Urinary bladder (tissue), 4 donors: ENCODE results near the gene NEK9. TPM values are rescaled to one million over a fixed set of nuclear protein-coding genes. Genes with fewer than 3 reads are reported as not detected.

Experiments used
- DNase-seq: peaks from one replicate; pipeline ENCODE4 v3.0.0-alpha.2; 2015; ENCODE audit errors: extremely low spot score
- H3K27ac ChIP-seq: one replicate; pipeline ENCODE4 v1.5.1; 2013; ENCODE audit warnings: low read depth, mild to moderate bottlenecking, moderate library complexity
- H3K36me3 ChIP-seq: one replicate; pipeline ENCODE4 v1.6.1; 2013; ENCODE audit warnings: mild to moderate bottlenecking, moderate library complexity; ENCODE audit not compliant: insufficient read depth
- H3K4me1 ChIP-seq: one replicate; pipeline ENCODE4 v1.6.1; 2013; ENCODE audit warnings: mild to moderate bottlenecking, moderate library complexity; ENCODE audit not compliant: insufficient read depth
- H3K4me3 ChIP-seq: one replicate; pipeline ENCODE4 v1.5.1; 2013; ENCODE audit warnings: low read depth, low read length
- WGBS: extraction: QIAGEN DNeasy Blood & Tissue Kit; methylation state at CpG from one replicate; pipeline ENCODE4 v1.1.7; 2013; 5-methylcytosine and 5-hydroxymethylcytosine counted together
- polyA plus RNA-seq: library from polyadenylated mRNA; stranded (reverse); fragments of 200-250 nt; gene quantifications from one replicate; pipeline ENCODE4 v1.2.3, GENCODE V29; 2013
- total RNA-seq: library from RNA; depleted of rRNA; stranded (reverse); fragments of >200 nt; gene quantifications from one replicate; pipeline ENCODE4 v1.2.3, GENCODE V29; 2014
- donor health status: healthy with polysubstance abuse.
- donor health status: healthy.

Gene NEK9
- total and polyA plus RNA-seq, 2 donors, result 70.3 to 74.7 TPM

DNA sequence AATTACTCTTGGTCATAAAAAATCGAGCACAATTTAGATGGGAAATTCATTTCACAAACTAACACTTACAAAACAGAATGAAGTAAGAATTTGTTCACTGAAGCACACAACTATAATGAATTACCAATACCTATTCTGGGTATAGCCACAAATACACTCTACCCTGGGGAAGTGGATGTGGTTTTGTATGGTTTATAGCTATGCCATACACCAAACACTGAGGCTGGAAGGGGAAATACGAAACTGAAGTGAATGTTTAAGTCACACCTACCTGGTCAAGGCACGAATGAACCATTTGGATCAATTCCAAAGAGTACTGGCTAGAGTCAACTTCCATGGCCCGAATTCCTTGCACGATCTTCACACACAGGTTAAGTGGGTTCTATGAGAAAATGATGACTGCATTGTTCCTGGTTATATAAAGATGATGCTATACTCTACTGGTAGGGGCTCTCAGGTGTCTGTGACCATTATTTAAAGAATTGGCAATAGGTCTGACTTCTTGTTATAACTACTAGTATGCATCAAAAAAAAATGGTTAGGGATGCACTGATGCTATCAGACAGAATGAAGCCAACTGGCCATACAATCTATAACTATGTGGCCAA lies 12.8 kb downstream of the NEK9 start:
- Histone ChIP-seq H3K4me1 (no peaks in the 10 kb centered on the region), H3K4me3 (no peak overlapping the region), H3K27ac (no peak overlapping the region), H3K36me3 (peaks cover 10% of the 10 kb centered on the region)
- DNase-seq, result no peak
- 86% methylated on average over 5 of the region's 5 CpGs for WGBS

DNA sequence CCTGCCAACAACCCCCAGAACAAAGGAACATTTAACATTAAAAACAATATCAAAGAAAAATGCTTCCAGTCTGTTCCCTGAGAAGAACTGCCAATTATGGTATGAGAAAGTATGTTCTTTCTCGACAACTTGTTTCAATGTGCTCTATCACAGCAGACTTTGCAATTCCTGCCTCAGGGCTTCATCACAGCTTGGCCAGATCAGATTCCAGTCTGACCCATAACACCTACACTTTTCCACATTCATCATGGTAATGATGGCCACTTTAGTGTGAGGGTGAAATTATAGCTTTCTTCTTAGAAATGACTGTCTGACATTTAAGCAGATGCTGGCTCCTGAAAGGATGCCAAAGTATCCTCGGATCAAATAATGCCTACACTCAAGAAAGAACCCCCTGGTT lies 17.0 kb downstream of the NEK9 start:
- no peak overlapping the region for H3K27ac ChIP-seq
- no peaks in the 10 kb centered on the region for H3K4me1 ChIP-seq
- no peak for DNase-seq
- H3K4me3 ChIP-seq, result no peak overlapping the region
- H3K36me3 ChIP-seq, result peaks cover 11% of the 10 kb centered on the region
- 90% methylated on average over 2 of the region's 2 CpGs for WGBS

DNA sequence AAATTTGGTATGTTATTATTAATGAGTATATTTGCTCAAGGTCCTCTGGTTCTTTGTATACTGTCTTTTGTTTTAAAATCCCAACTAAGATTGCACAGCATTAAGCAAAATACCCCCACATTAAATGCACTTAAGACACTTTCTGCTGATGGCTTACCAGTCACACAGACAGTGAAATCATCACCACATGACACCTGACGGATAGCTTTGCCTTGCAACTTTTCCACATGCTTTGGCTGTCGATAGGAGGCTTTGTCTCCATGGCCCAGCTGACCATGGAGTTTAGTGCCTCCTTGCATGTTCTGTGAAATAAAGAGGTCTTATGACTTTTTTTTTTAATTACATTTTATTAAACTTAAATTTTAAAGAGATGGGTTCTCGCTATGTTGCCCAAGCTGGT lies 19.7 kb downstream of the NEK9 start:
- WGBS, result 65% methylated on average over 3 of the region's 3 CpGs
- no peaks in the 10 kb centered on the region for H3K4me1 ChIP-seq
- peaks cover 9% of the 10 kb centered on the region for H3K36me3 ChIP-seq

DNA sequence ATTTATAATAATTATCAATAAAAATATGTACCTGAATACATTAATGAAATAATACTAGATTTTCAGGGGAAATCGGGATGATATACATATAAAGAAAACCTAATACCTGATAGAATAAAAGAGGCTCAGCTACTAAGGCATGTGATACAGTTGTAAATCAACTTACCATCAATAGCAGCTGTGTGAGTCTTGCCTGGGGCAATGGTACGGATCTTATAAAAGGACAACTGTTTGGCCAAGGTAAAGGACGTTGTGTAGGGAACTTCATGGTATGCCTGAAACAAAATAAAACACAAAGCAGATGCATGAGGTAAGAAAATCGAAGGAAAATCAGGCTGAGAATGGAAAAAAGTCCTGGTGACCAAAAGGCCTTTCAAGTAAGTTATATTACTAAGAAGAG lies 25.4 kb downstream of the NEK9 start:
- 87% methylated on average over 4 of the region's 4 CpGs for WGBS
- no peak for DNase-seq
- Histone ChIP-seq H3K4me1 (no peaks in the 10 kb centered on the region), H3K4me3 (no peak overlapping the region), H3K27ac (no peak overlapping the region), H3K36me3 (peaks cover 2% of the 10 kb centered on the region)

More for the DNA sequence above, 19.7 kb downstream of the NEK9 start:
- Histone ChIP-seq H3K27ac (no peak overlapping the region), H3K4me3 (no peak overlapping the region)
- DNase-seq, result no peak

DNA sequence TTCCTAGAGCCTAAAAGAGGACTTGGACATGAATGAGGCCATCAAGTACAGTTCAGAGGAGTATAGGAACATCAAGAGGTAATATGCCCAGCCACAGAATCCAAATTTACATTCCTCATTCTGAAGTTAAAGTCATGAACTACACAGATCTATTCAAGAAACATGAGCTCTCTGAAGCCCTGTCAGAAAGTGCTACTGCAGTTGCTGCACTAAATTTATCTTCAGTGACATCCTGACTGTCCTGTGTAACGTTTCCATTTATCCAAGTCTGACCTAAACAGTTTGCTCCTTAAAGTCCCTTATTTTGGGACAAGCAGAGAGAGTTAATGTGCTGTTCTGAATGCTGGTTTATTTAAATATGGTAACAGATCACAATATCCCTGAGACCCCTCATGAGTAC lies 28.2 kb downstream of the NEK9 start:
- 53% methylated on average over 1 of the region's 1 CpG for WGBS
- no peak overlapping the region for H3K4me3 ChIP-seq
- peaks cover 4% of the 10 kb centered on the region for H3K36me3 ChIP-seq
- no peak overlapping the region for H3K27ac ChIP-seq
- DNase-seq, result no peak
- H3K4me1 ChIP-seq, result no peaks in the 10 kb centered on the region

DNA sequence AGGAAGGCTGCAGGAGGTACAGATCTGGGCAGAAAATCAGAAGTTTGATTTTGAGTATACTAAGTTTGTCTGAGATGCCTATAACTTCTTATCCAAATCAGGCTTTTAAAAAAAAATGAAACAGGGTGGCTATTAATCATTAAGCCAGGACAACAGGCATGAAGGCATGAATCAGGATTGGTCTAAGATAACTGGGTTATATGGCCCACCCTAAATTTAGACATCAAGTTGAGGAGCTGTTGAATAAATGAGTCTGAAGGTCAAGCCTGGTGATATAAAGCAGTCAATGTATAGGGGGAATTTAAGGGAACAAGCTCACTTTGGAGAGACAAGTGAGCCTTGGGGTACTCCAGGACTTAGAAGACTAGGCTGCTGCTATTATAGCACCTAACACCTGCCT lies 28.6 kb downstream of the NEK9 start:
- no peak overlapping the region for H3K27ac ChIP-seq
- peaks cover 4% of the 10 kb centered on the region for H3K36me3 ChIP-seq

DNA sequence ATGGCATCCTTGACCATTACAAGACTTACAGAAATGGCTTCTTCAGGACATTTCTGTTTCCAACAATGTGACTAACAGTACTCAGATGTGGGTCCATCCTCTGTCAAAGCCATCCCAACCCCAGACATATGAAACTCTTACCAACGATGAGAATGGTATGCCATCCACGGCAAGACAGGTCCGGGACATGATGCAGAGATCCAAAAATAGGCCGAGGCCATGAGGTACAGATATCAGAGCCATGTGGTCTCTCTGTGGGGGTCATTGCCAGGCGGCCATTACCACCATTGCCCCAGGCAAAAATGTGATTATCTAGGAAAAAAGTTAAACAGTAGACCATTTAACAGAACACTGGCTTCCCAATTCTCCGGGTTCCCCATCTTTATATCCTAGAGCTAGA lies 29.9 kb downstream of the NEK9 start:
- Histone ChIP-seq H3K27ac (no peak overlapping the region), H3K4me3 (no peak overlapping the region), H3K36me3 (peaks cover 4% of the 10 kb centered on the region), H3K4me1 (no peaks in the 10 kb centered on the region)
- no peak for DNase-seq
- 88% methylated on average over 6 of the region's 6 CpGs for WGBS

More for the DNA sequence above, 28.6 kb downstream of the NEK9 start:
- no peak overlapping the region for H3K4me3 ChIP-seq
- no peak for DNase-seq
- no peaks in the 10 kb centered on the region for H3K4me1 ChIP-seq

DNA sequence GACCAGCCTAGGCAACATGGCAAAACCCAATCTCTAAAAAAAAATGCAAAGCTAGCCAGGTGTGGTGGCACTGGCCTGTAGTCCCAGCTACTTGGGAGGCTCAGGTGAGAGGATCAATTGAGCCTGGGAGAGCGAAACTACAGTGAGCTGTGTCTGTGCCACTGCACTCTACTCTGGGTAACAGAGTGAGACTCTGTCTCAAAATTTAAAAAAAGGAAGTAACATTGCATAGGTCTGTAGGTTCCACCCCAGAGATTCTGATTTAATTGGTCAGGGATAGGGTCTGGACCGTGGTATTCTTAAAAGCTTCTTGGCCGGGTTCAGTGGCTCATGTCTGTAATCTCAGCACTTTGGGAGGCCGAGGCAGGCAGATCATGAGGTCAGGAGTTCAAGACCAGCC lies 31.2 kb downstream of the NEK9 start:
- H3K36me3 ChIP-seq, result peaks cover 4% of the 10 kb centered on the region
- WGBS, result 95% methylated on average over 4 of the region's 4 CpGs
- no peak for DNase-seq

DNA sequence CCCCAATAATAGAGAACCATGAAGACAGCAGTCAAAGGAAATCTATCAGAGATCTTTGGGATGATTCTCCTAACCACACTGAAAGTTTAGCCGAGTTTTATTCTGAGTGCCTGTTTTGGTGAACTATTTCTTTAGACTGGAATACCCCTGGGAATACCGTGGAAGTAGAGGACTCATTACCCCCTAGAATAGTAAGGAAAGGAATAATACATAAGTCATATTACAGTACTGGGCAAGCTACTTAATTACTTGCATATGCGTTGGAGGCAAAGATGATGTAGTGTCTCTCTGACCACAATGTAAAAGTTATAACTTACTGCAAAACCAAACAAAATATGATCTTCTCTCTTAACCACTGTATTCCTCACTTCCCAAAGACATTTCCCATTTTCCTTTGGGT lies 32.0 kb downstream of the NEK9 start:
- Histone ChIP-seq H3K36me3 (peaks cover 6% of the 10 kb centered on the region), H3K27ac (no peak overlapping the region), H3K4me1 (no peaks in the 10 kb centered on the region), H3K4me3 (no peak overlapping the region)
- 91% methylated on average over 3 of the region's 3 CpGs for WGBS
- no peak for DNase-seq

More for the DNA sequence above, 31.2 kb downstream of the NEK9 start:
- H3K4me1 ChIP-seq, result no peaks in the 10 kb centered on the region
- no peak overlapping the region for H3K27ac ChIP-seq
- no peak overlapping the region for H3K4me3 ChIP-seq

DNA sequence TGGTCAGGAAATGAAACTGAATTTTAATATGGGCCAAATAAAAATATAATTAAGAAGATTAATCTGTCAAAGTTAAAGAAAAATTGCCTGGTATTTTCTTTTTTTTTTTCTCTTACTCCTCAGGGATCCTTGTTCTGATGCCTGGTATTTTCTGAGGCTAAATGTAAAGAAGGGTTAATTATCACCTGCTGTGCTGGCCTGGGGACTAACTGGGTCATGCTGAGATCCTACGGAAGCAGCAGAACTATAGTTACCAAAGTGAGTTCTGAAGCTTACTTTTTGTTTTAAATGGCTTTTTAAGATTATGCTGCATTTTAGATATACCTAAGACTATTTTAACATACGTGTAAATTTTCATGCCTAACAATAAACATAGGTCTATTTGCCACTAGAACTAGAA lies 34.1 kb downstream of the NEK9 start:
- Histone ChIP-seq H3K36me3 (peaks cover 6% of the 10 kb centered on the region), H3K27ac (no peak overlapping the region), H3K4me3 (no peak overlapping the region), H3K4me1 (no peaks in the 10 kb centered on the region)
- DNase-seq, result no peak
- WGBS, result 82% methylated on average over 2 of the region's 2 CpGs

DNA sequence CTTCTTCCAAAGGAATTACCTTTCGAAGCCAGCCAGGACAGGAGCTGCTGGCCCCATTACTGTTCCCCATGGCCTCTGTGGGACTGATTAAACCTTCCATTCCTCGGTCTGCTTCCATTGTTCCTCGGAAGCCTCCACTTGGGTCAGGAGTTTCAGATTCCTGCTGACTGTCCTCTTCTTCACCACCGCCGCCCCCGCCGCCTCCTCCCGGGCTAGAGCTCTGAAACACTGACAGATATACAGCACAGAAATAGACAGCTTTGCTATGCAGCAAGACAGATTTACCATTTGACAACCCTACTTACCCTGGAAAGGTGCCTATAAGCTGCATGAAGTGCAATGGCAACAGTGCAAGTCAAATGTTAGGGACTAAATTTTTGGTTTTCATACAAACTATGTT lies 35.6 kb downstream of the NEK9 start:
- Histone ChIP-seq H3K27ac (no peak overlapping the region), H3K36me3 (peaks cover 6% of the 10 kb centered on the region), H3K4me1 (no peaks in the 10 kb centered on the region), H3K4me3 (no peak overlapping the region)
- no peak for DNase-seq
- 90% methylated on average over 8 of the region's 8 CpGs for WGBS

DNA sequence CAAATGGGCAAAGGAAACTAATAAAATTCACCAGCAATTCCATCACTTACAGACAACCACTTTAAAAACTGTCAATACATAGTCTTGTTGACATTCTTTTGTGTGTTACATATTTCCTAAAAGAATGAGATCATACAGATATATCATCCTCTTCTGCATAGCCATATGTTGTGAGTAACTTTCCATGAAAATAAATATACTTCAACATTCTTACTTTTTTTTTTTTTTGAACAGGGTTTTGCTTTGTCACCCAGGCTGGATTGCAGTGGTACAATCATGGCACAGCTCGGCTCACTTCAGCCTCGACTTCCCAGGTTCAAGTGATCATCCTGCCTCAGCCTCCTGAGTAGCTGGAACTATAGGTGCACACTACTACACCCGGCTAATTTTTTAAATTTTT lies 36.5 kb downstream of the NEK9 start:
- no peak for DNase-seq
- H3K27ac ChIP-seq, result no peak overlapping the region
- H3K4me1 ChIP-seq, result no peaks in the 10 kb centered on the region
- peaks cover 5% of the 10 kb centered on the region for H3K36me3 ChIP-seq
- no peak overlapping the region for H3K4me3 ChIP-seq
- 89% methylated on average over 3 of the region's 3 CpGs for WGBS

DNA sequence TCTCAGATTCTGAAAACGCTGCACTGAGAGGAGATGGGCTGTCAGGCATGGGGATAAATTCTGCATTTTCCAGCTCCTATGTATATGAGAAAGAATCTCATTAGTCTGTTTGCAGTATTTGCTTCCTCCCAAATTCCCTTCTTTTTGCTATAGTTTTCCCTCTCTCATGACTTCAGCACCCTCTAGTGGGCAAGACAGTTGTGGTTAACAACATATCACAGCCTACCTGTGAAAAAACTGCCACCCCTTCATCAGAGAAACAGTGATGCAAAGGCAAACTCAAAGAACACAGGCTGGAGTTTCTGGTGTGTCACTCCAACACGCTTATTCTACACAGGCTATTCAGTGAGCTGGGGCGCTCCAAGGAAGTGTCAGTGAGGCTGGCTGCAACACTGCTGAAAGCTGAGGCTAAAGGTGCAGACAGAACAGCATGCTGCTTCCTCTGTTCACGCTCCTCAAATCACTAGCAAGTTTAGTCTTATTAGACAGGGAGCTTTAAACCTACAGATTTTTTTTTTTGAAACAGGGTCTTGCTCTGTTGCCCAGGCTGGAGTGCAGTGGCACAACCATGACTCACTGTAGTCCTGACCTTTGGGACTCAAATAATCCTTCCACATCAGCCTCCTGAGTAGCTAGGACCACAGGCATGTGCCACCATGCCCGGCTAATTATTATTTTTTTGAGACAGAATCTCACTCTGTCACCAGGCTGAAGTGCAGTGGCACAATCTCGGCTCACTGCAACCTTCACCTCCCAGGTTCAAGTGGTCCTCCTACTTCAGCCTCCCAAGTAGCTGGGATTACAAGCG lies 38.1 kb downstream of the NEK9 start:
- Histone ChIP-seq H3K27ac (no peak overlapping the region), H3K4me3 (no peak overlapping the region), H3K36me3 (peaks cover 3% of the 10 kb centered on the region), H3K4me1 (no peaks in the 10 kb centered on the region)
- DNase-seq, result peak; percentile 25
- 71% methylated on average over 7 of the region's 7 CpGs for WGBS

DNA sequence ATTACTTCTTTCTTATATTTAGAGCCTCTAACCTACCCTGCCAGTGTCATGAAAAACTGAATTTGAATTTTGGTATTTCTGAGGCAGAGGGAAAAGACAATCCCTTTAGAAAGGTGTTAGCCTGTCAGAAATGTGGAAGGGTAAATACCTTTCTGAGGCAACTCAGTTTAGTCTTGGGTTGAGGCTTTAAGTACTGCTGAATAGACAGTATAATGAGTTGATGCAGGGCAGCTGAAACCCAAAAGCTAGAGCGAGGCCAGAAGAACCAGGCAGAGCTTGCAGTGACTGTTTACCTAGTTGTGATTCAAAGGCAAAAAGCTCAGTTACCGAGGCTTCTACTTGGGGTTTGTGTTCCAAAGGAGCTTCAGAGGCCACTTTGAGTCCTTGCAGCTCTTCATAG lies 38.7 kb downstream of the NEK9 start:
- Histone ChIP-seq H3K4me1 (no peaks in the 10 kb centered on the region), H3K4me3 (no peak overlapping the region), H3K36me3 (peaks cover 3% of the 10 kb centered on the region), H3K27ac (no peak overlapping the region)
- no peak for DNase-seq
- WGBS, result 88% methylated on average over 2 of the region's 2 CpGs
